Muscle layer of duodenum (tissue), 2 donors: ENCODE measurements around the gene NAA10.
A peak's percentile ranks its signal among the peaks of the same experiment; 100 is the strongest.

Experiments
- H3K27ac ChIP-seq: one replicate; pipeline ENCODE4 v1.7.0; 2013; ENCODE audit warnings: mild to moderate bottlenecking, low read length
- H3K27me3 ChIP-seq: one replicate; pipeline ENCODE4 v1.7.0; 2013; ENCODE audit warnings: low read depth, mild to moderate bottlenecking, control low read depth, low read length
- H3K36me3 ChIP-seq, 2 donors: one replicate each; pipeline ENCODE4 v1.7.0; 2013; ENCODE audit warnings: low read length in 2 of 2, control low read depth in 1 of 2, mild to moderate bottlenecking in 1 of 2; ENCODE audit not compliant: insufficient read depth in 2 of 2, control insufficient read depth in 1 of 2
- H3K4me1 ChIP-seq, 2 donors: one replicate each; pipeline ENCODE4 v1.7.0; 2013; ENCODE audit warnings: low read length in 2 of 2, mild to moderate bottlenecking in 2 of 2, control low read depth in 1 of 2, moderate library complexity in 1 of 2; ENCODE audit not compliant: insufficient read depth in 2 of 2, control insufficient read depth in 1 of 2
- H3K4me3 ChIP-seq, 2 donors: one replicate each; pipeline ENCODE4 v1.7.0; 2013; ENCODE audit warnings: low read length in 2 of 2, low read depth in 1 of 2, mild to moderate bottlenecking in 1 of 2
- H3K9me3 ChIP-seq, 2 donors: one replicate each; pipeline ENCODE4 v1.7.0; 2013; ENCODE audit warnings: low read length in 2 of 2, control low read depth in 1 of 2, mild to moderate bottlenecking in 1 of 2; ENCODE audit not compliant: control insufficient read depth in 1 of 2
- donor health status: healthy.

Gene NAA10

DNA sequence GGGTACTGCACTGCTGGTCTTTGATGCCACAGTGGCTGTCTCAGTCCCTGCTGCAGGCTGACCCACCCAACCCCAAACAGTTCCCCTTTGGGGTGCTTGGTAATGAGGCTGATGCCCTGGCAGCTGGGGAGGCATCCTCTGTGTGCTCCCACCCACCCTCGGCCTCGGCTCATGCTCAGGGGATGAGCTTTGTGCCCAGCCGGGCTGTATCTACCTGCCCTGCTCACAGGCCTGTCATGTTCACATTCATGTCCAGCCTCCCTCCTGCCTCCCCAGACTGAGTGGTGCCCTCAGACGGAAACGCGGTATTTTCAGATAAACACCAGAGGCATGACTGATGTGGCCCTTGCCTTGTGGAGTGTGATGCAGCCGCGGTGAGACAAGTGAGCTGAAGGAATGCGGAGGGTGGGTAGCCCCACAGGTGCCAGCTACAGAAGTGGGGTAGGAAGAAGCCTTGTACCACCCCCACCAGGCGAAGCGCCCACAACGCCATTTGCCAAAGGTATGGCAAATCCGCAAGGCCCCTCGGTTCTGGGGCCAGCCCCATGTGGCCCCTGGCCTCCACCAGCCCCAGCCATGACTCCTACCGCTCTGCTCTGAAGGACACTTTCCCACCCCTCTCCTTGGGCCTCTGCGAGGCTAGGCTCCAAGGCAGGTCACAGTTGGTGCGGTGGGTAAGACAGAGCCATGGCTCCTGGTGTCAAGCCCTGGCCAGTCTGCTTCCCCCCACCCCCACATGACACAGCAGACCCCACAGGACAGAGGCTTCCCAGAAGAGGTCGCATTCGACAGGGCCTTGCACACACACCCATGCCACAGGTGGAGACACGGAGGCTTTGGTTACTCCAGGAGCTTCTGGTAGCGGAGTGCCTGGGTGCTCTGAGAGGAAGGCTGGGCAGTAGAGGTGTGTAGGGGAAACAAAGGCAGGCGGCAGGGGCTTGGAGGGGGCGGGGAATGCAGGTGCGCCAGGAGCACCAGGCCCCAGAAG lies 11.4 kb upstream of the NAA10 start:
- H3K27me3 ChIP-seq, result no peaks in the 10 kb centered on the region
- H3K4me3 ChIP-seq, result no peak overlapping the region
- peaks cover 0 to 7% of the 10 kb centered on the region in 2 donors for H3K36me3 ChIP-seq
- peaks cover 0 to 42% of the 10 kb centered on the region in 2 donors for H3K4me1 ChIP-seq
- no peaks in the 10 kb centered on the region for H3K9me3 ChIP-seq
- H3K27ac ChIP-seq, result no peak overlapping the region

DNA sequence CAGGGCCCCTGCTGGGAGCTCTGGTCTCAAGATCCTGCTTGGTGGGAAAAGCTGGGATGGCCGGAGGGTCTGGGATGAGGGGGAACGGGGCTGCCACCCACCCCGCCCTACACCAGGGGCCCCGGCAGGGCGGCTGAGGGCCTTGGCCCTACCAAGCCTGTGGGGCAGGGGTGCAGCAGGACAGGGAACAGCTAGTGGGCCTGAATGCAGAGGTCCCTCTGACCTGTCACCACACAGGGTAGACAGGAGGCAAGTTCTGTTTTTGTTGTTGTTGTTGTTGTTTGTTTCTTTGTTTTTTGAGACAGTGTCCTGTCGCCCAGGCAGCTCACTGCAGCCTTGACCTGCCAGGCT lies 9.9 kb upstream of the NAA10 start:
- Histone ChIP-seq H3K4me1 (peaks cover 0 to 37% of the 10 kb centered on the region in 2 donors), H3K27me3 (no peaks in the 10 kb centered on the region), H3K4me3 (peak overlapping the region in 1 of 2 donors; percentile 58), H3K27ac (no peak overlapping the region), H3K9me3 (no peaks in the 10 kb centered on the region), H3K36me3 (peaks cover 0 to under 1% of the 10 kb centered on the region in 2 donors)

DNA sequence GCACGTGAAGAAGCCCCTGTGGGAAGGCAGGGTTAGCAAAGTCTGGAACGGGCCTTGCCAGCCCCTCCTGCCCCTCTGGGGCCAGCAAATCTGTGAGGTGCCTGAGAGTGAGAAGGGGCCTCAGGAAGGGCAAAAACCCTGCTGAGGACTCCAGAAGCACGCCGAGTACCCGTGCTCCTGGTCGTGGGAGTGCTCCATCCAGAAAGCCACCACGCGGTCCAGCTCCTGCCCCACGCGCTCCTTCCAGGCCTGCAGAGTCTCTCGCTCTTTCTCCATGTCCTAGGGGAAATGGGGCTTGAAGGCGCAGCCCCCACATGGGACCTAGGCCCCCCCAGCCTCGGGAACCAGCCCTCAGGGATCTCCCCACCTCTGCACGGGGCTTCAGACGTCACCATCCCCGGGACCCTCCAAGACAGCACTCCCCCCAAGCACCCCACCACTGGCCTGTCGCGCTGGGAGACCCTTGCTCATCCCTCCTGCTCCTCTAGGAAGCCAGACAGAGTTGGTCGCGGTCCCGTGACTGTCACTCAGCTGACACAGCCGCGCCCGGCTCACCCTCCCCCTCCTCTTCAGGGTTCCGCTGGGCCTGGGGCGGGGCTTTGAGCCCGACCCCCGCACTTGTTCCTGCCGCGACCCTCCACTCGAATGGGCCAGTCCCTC lies 9.4 kb upstream of the NAA10 start, which contains the start of gene RENBP:
Gene RENBP (minus strand): TSS at position 504 of the 660 bp plus-strand sequence. CDS start 33 bp downstream, at position 471.
- Histone ChIP-seq H3K9me3 (no peaks in the 10 kb centered on the region), H3K4me1 (peaks cover 0 to 32% of the 10 kb centered on the region in 2 donors), H3K27ac (no peak within 1 kb of the TSS), H3K36me3 (no peaks in the 10 kb centered on the region), H3K27me3 (no peaks in the 10 kb centered on the region), H3K4me3 (peak within 1 kb of the TSS; percentile 45 to 58)

DNA sequence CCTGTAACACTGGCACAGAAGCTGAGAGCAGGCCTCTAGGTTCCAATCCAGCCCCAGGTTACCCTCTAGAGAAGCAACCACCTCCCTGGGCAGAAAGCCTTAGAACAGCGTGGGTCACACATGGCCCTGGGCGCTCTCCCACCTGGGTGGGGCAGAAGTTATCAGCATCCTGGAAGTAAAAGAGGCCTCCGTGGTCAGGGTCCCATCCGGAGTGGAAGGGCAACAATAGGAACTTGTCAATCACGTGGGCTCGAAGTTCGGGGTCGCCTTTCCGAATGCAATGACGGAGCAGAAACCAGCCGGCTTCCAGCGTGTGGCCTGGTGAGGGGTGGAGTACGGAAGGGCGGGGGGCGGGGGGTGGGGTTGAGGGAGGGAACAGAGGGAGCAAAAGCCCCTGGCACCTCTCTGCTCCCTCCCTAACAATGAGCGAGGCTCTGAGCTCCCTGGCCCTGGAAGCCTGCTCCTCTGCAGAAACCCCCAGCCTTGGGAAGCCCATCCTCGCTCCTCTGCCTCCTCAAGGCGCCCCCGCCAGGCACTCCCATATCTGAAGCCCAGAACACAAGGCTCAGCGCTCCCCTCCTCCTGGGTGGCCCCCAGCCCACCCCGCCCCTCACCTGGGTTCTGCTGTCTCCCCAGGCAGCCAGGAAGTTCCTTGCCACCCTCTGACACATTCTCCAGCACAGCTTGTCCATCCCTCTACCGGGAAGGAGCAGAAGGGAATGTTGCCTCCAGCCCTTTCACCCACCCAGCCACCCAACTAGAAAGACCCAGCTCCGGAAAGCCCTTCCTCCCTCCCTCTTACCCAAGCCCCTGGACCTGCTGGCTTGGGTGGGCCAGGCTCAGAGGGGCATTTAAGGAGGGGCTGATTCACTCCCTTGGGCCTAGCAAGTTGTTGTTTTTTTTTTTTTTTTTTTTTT lies 6.8 kb upstream of the NAA10 start:
- Histone ChIP-seq H3K9me3 (no peaks in the 10 kb centered on the region), H3K27me3 (no peaks in the 10 kb centered on the region), H3K4me1 (peaks cover 0 to 10% of the 10 kb centered on the region in 2 donors), H3K27ac (no peak overlapping the region), H3K36me3 (no peaks in the 10 kb centered on the region), H3K4me3 (no peak overlapping the region)

DNA sequence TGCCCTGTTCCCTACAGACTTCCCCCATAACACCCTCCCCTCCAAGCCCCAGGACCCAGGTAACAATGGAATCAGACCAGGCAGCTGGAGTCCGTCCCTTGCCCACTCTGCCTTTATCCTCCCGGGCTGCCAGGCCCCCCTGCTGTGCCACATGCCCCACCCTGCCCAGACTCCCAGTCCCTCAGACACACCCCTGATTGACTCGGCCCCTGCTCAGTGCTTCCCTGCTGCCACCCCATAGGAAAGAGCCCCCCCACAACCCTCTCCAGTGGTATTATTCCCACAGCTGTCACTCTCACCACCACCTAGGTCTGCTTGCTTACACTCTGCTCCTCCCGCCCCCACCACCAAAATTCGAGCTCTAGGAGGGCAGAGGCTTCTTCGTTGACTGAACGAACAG lies 4.7 kb upstream of the NAA10 start:
- peaks cover 0 to 13% of the 10 kb centered on the region in 2 donors for H3K4me1 ChIP-seq

DNA sequence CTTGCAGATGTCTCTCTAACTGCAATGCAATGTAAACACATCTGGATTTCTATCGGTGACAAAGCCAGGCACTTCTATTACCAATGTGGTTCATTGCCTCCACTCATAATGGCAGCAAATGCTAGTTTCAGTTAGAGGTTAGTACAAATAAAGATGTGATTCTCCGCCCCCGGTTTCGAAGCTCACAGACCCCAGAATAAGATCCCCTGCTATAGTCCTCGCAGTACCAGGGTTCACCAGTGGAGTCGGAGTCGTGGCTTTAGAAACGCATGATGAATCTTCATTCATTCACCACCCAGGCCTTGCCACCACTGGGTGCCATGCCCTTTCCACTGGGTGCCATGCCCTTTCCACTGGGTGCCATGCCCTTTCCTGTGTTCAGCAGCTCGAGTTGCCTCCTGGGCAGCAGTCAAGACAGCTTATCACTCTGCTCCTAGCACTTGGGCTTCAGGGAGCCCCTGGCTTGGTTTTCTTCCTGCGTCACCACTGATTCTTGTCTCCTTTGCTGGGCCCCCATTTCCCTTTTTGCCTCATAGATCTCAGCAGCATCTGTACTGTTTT lies 3.5 kb upstream of the NAA10 start:
- H3K36me3 ChIP-seq, result no peaks in the 10 kb centered on the region
- H3K27me3 ChIP-seq, result no peaks in the 10 kb centered on the region
- no peak overlapping the region for H3K4me3 ChIP-seq
- H3K4me1 ChIP-seq, result peaks cover 0 to 12% of the 10 kb centered on the region in 2 donors
- H3K9me3 ChIP-seq, result no peaks in the 10 kb centered on the region
- H3K27ac ChIP-seq, result no peak overlapping the region

More for the DNA sequence above, 4.7 kb upstream of the NAA10 start:
- H3K36me3 ChIP-seq, result no peaks in the 10 kb centered on the region
- no peak overlapping the region for H3K4me3 ChIP-seq
- H3K27me3 ChIP-seq, result no peaks in the 10 kb centered on the region
- H3K9me3 ChIP-seq, result no peaks in the 10 kb centered on the region
- no peak overlapping the region for H3K27ac ChIP-seq

DNA sequence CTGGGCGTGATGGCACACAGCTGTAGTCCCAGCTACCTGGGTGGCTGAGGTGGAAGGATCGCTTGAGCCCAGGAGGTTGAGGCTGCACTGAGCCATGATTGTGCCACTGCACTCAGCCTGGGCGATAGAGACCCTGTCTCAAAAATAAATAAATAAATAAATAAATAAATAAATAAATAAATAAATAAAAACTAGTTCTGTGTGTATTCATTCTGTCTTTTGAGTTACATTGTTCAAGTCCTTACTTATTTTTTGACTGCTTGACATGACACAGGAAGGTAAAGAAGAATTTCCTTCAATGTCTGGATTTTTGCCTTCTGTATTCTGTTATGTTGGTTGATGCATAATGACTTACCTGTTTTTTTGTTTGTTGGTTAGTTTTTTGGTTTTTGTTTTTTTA lies 2.2 kb upstream of the NAA10 start:
- Histone ChIP-seq H3K4me3 (no peak overlapping the region), H3K9me3 (no peaks in the 10 kb centered on the region), H3K27me3 (no peaks in the 10 kb centered on the region), H3K4me1 (peaks cover 0 to 11% of the 10 kb centered on the region in 2 donors), H3K27ac (no peak overlapping the region), H3K36me3 (no peaks in the 10 kb centered on the region)

DNA sequence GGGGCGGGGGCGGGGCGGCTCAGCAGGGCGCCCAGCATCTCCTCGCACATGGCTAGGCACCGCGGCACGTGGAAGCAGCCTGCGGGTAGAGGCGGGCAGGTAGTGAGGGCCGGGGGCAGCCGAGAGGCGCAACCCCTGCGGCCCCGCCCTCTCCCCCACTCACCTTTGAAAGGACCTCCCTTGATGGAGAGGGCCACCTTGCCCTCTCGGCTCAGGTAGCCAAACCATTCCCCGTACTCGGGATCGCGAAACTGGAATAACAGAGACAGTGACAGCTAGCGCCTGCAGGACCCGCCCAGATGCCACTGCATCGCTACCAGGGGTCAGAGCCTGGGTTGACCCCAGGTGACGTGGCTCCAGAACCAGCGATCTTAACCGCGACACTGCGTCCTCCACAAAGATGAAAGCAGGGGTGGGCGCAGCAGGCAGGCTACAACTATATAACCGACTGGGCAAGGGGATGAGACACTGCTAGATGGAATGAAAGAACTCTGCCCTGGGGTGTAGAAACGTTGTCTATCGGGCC lies 552 bp upstream of the NAA10 start:
- H3K4me1 ChIP-seq, result peaks cover 0 to 11% of the 10 kb centered on the region in 2 donors
- no peaks in the 10 kb centered on the region for H3K27me3 ChIP-seq
- peak overlapping the region in 1 of 2 donors; percentile 26 for H3K4me3 ChIP-seq
- H3K27ac ChIP-seq, result no peak overlapping the region
- peaks cover 0 to 8% of the 10 kb centered on the region in 2 donors for H3K36me3 ChIP-seq
- H3K9me3 ChIP-seq, result no peaks in the 10 kb centered on the region

DNA sequence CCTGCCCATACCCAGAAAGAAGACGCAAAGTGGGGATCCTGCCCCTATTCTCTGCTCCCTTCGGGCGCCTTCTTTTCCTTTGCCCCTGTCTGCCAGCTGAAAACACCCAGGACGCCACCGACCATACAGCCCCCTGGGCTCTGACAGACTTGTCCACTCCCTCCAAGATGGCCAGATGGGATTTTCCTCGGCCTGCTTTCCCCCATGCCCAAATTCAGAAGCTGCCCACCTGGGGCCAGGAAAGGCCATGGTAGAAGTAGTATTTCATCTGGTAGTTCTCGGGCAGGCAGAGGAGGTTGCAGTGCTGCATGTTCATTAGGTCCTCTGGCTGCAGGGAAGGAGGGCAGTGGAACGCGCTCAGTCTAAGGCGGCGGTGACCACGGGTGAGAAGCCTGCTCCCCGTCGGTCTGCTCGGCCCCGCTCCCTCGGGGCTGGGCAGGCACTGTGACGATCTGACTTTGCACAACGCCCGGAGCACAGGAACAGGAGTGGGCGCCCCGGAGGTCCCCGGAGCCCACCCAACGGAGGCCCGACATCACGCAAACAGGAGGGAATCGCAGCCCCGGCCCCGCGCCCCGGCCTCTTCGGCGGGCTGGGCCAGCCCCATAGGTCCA lies 582 bp downstream of the NAA10 start:
- H3K9me3 ChIP-seq, result no peaks in the 10 kb centered on the region
- H3K27me3 ChIP-seq, result no peaks in the 10 kb centered on the region
- peaks cover 0 to 10% of the 10 kb centered on the region in 2 donors for H3K36me3 ChIP-seq
- H3K27ac ChIP-seq, result peak overlapping the region; percentile 39
- peak overlapping the region; percentile 66 to 68 for H3K4me3 ChIP-seq
- H3K4me1 ChIP-seq, result peaks cover 0 to 11% of the 10 kb centered on the region in 2 donors

DNA sequence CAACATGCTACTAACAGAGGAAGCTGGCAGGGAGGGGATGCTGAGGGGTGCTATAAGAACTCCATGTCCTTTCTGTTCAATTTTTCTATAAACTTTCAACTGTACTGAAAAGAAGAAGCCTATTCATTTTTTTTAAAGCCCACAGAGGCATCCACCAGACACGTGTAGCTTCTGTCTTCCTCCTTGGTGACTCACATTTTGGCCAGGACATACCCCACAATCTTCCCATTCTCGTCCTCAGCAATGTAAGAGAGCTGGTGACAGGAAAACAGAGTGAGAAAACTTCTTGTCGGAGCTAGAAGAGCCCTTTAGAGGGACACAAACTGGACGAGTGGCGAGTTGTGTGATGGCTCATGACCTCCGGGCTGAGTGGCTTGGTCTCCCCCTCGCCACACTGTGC lies 1.1 kb downstream of the NAA10 start:
- H3K27ac ChIP-seq, result no peak overlapping the region
- peaks cover 0 to 16% of the 10 kb centered on the region in 2 donors for H3K4me1 ChIP-seq
- H3K4me3 ChIP-seq, result peak overlapping the region; percentile 66 to 68

More for the DNA sequence above, 1.1 kb downstream of the NAA10 start:
- no peaks in the 10 kb centered on the region for H3K27me3 ChIP-seq
- H3K9me3 ChIP-seq, result no peaks in the 10 kb centered on the region
- H3K36me3 ChIP-seq, result peaks cover 0 to 10% of the 10 kb centered on the region in 2 donors
